ENCODE measurements around the gene ZBTB16. TPM values are rescaled to one million over a fixed set of nuclear protein-coding genes. Genes with fewer than 3 reads are reported as not detected.

The ZBTB16 gene
- polyA plus RNA-seq, 3 donors = 1.3 to 2.7 (median 1.3) TPM

DNA sequence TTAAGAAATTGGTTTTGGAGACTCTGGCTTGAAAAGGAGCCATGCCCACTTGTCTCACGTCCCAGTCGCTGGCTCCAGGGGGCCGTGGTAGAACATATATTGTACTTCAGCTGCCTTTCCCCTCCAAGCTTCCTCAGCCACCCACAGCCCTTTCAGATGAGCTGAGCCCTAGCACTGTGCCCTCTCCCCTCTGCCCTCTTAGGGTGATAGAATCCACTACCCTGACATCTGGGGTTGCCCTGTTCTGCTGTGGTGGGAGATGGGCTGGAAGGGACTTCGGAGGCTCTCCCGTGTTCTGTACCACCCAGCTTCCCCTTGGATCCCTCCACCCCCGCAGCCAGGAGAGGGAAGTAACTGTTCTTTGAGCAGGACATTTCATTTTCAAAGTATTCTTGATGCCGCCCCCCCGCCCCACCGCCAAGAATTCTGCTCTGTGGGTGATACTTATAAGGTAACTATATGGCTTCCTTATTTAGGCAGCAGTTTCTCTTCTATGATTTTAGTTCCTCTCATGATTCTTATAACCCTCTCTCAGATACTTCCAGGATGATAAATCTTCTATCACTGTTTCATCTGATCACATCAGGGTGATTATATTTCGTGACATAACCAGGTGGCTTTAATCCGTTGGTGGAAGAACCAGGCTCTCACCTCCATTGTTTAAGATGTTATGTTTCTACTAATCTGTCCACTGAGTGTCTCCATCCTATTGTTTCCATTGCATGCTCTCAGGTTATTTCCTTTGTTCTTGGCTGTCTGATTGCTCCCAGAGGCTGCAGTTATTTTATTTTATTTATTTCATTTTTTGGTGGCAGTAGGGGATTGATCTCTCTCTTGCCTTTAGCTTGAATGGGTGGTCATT, 24.1 kb downstream of the ZBTB16 start:
- no peak for DNase-seq

DNA sequence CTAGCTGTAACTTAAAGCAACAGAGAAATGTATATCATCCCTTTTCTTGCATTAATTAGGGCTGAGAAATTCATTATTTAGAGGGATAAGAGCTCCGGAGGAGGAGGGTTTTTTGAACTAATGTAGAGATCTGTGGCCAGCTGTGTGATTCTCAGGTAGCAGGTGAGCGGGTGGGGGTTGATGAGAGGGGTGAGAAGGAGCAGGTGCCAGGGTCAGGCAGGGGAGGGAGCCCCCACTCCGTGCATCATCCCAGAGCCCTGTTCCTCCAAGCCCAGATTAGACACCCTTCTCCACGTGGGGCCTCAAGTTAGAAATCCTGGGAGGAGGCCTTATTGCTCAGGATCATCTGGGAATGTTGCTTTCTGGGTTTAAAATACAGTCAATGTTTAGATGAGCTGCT, 24.9 kb downstream of the ZBTB16 start:
- DNase-seq = no peak

DNA sequence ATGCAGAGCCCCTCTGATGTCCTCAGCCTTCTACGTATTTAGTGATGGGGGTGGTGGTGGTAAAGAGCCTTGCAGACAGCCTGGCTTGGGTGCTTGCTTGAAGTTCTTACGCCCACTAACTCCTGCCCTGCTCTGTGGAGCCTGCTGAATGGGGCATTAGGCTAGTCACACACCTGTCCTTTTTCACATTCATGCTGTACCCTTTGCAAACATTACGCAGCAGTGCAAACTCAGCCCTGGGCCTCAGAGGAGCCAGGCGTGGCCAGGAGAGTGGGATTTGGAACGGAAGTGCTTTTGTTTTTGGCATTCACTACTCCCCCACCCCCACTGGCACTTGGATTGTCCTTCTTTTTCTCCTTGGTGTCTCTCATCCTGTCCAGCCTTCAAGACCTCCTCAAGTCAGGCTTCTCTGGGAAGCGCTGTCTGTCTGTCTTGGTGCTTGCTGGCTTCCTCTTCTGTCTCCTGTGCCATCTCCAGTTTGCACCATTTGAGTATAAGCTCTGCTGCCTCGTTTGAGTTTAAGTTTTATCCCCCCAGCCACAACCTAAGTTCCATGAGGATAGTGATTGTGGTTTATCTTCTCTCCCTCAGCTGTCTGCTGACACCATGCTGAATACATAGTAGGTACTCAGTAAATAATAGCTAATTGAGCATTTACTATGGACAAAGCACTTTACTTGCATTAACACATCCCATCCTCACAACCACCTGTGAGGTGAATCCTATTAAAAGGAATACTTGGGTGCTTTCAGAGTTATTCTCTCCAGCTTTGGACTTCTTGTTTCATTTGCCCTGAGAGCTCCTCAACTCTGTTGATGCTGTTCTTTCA, 26.7 kb downstream of the ZBTB16 start:
- no peak for DNase-seq

DNA sequence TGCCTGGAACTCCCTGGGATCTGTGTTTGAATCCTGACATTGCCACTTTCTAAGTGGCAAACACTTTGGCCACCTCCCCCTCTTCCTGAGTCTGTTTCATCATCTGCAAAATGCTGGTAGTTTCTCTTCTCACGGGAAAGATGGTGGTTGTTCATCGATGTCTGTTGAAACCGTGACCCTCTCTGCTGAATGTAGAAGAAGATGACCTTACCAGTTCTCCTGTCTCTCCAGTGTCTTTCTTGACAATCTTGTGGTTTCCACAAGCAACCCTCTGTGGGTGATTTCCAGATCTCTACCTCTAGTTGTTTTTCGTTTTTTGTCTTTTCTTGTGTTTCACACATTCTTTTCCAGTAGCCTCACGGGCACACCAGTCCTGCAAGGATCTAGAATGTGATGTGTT, 27.5 kb downstream of the ZBTB16 start:
- no peak for DNase-seq

DNA sequence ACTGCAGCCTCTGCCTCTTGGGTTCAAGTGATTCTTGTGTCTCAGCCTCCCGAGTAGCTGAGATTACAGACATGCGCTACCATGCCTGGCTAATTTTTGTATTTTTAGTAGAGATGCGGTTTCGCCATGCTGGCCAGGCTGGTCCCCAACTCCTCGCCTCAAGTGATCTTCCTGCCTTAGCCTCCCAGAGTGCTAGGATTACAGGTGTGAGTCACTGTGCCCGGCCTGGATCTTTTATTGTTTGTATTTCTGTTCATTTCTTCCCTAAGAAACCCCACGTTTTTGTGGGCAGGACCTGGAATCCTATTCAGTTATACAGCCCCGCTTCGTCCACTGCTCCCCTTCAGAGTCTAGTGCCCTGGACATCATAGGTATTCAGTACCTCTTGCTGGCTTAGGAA, 28.7 kb downstream of the ZBTB16 start:
- DNase-seq = no peak

DNA sequence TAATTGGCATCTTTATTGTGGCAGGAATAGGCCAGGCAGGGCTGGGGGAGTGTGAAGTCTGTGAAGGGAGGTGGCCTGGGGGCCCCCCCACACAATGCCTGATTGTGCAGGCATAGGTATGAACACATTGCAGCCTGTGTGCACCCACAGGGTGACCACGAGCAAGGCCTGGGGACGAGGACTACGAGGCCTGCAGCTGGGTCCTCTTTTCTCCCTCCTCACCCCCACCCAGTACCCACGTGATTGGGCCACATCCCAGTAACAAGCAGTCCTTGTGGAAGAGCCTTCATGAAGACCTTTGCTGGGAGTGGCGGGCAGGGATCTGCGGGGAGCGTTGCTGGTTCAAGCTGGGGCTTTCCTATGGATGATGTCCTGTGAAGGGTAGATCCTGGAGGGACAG, 29.3 kb downstream of the ZBTB16 start:
- no peak for DNase-seq

DNA sequence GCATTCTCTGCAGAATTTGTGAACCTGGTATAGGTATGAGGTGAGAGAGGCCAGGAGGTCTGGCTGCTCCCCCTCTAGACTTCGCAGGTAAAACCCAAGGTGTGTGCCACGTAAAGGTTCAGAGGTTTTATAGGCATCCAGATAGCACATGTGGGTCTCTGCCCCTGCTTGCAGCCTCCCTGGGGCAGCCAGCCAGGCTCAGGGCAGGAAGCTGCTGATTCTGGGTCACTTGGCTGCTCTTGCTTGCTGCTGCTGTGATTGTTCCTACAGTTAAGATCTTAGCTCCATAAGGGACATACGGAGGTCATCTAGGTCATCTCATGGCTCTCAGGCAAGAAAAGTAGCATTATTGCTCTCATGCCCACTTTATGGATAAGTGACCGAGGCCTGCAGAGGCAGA, 30.2 kb downstream of the ZBTB16 start:
- DNase-seq = no peak

DNA sequence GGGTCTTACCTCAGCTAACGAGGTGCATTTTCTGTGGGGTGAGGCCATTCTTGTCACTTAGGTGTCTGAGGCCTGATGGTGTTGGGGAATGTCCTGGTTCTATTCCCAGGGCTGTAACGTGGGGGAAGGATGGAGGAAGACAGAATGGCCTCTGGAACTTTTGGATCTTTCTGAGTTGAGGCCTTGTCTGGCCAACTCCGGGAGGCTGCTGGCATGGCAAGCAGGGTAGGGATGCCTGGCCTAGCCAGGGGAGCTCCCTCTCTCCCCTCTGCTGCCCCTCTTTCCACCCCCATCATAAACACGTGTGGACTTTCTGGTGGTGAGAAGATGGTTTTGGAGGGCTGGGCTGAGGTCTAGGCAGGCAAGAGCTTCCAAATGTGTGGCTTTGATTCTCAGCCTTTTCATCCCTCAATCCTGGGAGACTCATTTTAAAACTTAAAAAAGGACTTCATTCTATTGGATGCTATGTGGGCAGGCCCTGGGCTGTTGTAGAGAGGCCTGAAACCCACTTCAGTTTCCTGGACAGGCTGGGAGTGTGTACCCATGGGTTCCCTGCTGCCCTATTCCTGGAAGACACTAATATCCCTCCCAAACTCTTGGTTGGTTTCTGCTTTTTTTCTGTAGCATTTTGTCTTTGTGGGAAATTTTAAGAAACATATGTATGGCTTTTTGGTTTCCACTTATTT, 30.9 kb downstream of the ZBTB16 start:
- DNase-seq = no peak

DNA sequence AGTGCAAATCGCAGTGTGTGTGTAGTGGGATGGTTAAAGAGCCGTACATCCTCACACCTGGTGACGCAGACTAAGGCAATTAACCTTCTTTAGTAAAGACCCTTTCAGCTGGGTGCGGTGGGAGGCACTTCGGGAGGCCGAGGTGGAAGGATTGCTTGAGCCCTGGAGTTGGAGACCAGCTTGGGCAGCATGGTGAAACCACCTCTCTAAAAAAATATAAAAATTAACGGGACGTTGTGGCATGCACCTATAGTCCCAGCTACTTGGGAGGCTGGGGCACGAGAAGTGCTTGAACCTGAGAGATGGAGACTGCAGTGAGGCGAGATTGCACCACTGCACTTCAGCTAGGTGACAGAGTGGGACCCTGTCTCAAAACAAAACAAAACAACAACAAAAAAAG, 31.5 kb downstream of the ZBTB16 start:
- DNase-seq = no peak

DNA sequence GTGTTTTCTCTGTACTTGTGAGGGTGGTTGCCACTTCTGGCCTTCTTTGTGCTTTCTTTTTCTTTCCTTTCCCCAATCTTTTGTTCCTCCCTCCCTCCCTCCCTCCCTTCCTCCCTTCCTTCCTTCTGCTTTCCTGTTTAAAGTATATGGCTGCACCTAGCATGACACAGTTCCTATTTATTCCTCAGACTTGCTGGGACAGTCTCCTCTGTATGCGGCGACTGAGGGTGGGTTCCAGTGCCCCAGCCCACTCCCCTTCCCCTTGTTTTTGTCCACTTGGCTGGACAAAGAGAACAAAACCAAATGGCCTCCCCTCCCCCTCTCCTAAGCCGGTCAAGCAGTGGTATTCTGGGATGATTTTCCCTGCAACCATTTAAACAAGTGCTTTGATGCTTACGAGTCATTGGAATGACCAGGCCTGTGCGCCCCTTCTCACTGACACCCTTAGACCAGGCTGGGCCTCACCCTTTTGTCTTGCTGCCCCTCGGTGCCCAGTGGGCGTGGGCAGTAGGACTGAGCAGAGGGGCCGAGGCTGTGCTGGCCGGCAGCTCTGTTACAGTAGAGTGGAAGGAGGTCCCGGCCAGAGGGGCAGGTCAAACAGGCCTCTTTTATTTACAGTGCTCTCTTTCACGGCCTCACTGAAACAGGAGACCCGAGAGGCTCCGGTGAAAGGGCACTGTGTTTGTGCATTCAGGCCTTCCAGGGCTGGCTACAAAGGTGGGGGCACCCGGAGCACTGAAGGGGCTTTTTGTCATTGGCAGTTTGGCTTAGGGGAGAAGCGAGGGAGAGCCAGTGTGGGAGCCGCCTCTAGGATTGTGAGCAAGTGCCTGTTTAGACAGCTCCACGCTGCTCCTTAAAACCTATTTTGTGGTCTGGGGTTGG, 32.2 kb downstream of the ZBTB16 start:
- no peak for DNase-seq

DNA sequence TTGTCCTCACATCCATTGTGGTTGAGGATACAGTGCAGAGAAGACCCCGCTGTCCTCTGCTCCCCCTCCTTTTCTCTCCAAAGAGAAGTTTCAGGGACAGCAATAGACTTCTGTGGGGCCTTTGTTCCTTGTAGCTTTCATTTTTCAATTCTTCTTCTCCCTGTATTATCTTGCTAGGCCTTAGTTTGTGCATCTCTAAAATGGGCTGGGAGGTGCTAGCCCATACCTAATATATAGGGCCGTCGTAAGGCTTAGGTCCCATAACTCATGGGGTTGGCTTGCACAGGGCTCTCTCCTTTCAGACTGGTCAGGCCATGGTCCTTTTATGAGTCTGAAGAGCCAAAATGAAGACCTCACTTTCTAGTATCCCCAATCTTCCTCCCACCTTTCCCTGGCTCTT, 33.0 kb downstream of the ZBTB16 start:
- no peak for DNase-seq

DNA sequence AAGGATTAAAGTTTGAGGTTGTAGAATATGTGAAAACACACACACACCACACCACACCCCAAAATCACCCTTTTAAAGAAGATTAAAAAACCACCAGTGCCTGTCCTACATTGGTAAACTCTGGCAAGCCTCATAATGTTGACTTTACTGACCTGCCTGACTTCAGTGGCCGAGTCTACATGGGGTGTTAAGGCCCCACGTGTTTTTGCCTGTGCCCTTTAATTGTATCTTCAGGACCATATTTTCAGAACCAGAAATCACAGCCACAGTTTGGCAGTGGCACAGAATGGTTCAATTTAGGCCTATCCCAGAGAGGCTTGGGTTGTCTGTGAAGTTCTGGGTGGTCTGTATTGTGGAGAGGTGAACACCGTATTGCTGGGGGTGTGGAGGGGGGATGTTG, 33.4 kb downstream of the ZBTB16 start:
- no peak for DNase-seq

DNA sequence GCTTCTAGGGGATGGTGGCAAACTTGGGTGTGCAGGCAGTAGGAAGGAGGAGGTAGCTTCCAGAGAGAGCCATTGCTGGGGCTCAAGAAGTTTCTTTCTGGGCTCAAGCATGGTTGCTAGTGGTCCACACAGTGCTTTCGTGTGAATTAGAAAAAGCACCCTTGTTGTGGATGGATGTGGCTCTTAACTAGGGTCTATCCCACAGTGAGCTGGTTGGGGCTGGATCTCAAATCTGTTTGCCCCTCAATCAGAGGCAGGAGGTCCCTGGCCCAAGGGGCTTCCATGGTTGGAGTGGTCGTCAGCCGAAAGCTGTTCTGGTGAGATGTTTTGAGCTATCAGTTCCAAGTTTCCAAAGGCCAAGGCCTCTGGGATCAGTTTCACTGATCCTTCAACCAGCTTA, 35.0 kb downstream of the ZBTB16 start:
- no peak for DNase-seq

DNA sequence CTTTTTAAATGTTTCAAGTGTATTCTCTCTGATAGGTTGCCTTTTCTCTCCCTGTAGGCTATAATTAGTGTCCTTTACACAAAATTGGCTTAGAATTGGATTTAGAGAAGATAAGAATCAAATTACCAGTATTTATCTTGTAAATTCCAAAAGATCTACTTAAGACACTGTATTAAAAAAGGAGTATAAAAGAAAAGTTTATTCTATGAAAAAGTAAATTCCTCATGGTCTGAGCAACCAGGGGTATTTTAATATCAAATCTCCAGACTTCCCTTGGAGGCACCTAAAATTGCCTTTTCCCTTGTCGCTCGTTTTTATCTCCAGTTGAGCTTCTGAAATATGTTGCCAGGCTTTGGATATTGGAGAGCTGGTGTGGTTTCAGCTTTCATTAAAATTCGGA, 36.4 kb downstream of the ZBTB16 start:
- no peak for DNase-seq

DNA sequence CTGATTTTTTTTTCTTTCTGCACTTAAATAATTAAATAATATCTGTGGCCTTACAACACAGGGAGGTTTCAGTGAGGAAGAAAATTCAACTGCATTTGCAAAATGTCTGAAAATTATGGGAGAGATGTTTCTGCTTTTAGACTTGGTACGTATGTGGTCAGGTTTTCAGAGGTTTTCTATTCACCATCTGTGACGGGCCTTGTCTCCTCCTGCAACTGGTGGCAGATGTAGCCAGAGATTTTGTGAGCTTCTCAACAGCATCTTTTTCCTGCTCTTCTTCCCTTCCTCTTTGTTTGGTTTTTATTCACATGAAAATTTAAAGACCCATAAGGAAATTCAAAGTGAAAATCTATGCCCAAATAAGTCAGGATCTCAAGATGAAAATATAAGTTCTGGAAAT, 38.3 kb downstream of the ZBTB16 start:
- no peak for DNase-seq

DNA sequence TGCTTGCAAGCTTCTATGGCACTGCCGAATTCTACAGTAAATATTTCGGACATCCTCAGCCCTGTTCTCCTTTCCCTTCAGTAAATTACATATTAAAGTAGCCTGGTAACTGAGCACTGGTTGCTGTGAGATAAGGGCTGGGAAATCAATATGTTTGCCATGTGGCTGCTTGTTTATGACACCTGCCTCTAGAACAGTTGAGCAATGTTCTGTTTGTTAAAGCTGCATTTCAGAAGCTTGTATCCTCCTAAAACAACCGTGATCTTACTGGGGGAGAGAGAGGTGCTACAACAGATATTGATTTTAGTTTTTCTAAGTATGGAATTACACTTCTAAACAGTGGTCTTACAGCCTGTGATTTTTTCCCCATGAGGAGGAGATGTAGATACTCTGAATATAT, 39.4 kb downstream of the ZBTB16 start:
- no peak for DNase-seq

DNA sequence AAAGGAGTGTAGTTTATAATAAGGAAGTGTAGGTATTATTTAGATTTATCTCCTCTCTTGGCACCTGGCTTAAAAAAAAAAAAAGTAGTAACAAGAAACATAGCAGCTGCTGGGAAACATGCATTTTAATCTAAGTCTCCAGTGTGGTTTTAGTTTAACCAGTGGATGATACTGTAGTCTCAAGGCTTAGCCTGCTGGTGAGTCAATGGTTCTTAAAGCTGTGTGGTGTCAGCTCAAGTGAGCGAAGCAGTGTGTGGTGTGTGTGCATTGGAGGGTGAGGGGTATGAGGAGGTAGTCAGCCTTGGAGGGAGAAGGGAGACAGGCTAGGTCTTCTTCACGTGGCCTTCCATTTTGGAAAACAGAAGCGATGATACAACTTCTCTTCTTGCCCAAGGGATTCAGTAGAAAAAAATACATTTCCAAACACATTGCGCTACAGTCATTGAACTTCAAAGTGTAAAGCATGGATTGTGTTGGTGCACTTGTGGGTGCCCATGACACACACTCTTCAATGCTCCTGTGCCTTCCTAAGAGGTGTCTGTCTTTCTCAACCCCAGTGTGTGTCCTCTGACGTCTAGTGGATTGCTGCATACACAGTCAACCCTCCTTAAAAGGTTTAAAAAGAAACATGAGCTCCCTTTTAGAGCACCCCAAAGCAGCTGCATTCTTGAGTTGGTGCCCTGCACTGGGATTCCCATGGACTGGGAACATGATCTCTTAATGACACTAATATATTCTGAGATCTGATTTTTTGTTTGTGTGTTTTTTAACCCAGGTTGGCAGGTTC, 40.1 kb downstream of the ZBTB16 start:
- DNase-seq = no peak

DNA sequence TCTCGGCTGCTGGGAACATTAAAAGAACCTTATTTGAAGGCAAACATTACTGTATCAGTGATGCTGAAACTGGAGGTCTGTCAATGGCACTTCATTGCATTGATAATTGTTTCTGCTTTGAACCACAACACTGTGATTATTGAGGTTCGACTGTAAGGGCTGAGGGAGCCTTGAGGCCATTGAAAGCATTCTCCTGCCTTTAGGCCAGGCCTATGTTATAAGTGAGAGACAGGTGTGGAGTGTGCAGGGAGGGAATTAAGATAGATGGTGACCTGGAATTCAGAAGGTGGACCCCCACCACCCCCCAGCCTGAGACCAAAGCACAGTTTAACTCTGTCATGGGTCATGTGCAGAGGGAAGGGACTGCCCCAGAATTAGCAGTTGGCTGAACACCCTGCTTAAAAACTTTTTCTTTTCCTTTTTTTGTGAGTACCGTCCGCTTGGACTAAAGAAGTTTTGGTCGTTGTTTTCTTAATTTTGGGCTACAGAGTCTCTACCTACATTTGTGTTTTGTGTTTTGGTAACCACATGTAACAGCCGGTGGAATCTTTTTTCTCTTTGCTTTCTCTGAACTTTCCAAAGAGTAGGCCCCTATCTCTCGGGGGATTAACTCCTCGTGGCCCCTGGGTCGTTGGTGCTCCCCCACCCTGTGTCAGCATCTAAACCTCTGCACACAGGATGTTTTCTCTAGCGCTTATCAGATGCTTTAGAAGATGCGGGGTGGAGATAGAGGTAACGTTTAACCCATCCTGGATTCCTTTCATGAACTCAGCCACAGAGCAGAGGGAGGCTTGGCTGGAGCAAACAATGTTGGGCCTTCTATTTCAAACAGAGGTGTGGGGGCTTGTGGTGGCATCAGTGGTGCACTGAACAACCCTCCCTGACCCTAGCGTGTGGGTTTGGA, 43.7 kb downstream of the ZBTB16 start:
- DNase-seq = no peak

DNA sequence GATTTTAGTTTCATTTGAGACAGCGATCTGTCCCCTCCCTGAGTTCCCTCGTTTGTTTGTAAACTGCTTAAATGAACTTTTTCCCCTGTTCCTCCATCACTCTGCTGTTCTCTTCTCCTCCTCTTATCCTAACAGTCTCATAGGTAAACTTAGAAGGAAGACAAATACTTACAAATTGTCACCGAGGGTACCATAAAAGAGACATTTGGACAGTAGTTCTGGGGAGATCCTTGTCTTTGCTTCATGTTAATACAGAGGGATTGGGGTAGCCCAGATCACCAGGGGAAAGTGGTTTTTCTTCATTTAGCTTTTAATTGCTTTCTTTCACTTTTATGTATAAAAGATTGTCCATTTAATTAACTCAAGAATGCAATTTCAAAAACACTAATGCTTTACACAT, 46.1 kb downstream of the ZBTB16 start:
- DNase-seq = no peak

DNA sequence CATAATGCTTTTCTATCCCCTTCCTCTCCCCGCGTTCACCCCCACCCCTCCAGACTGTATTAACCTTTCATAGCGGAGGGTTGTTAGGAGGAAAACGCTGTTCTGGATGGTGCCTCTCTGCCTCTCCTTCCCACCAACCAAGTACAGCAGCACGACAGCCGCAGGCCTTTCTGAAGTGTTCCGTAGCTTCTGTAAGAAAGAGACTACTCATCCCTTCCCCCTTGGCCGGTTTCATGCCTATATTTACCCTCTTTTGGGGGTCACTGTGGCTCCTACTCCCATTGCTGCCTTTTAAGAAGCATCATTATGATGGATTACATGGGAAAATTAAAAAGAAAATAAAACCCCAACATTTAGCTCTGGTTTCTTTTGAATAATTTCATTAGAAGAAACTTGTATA, 46.5 kb downstream of the ZBTB16 start:
- no peak for DNase-seq

All from renal pelvis (tissue), 4 donors.